Activated CD4-positive, alpha-beta T cell treated with anti-CD3 and anti-CD28 coated beads, Interleukin-10, Interleukin-2, amounts not matched to agents 100 ng/mL and 50 ng/mL, durations not matched to agents 16 hours and 8 hours (primary cell): ENCODE results near the gene KPRP.

Source experiments
- DNase-seq: peaks from one replicate; pipeline ENCODE4 v3.0.0-alpha.2; 2020

Gene KPRP, protein sequence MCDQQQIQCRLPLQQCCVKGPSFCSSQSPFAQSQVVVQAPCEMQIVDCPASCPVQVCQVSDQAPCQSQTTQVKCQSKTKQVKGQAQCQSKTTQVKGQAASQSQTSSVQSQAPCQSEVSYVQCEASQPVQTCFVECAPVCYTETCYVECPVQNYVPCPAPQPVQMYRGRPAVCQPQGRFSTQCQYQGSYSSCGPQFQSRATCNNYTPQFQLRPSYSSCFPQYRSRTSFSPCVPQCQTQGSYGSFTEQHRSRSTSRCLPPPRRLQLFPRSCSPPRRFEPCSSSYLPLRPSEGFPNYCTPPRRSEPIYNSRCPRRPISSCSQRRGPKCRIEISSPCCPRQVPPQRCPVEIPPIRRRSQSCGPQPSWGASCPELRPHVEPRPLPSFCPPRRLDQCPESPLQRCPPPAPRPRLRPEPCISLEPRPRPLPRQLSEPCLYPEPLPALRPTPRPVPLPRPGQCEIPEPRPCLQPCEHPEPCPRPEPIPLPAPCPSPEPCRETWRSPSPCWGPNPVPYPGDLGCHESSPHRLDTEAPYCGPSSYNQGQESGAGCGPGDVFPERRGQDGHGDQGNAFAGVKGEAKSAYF

GRCh38 chr1:152757747-152758146 is at the start of gene KPRP:
TSS of gene KPRP (plus strand) at chr1:152758025. CDS start at chr1:152759589, 1,564 bp downstream.
- no peak for DNase-seq

DNA sequence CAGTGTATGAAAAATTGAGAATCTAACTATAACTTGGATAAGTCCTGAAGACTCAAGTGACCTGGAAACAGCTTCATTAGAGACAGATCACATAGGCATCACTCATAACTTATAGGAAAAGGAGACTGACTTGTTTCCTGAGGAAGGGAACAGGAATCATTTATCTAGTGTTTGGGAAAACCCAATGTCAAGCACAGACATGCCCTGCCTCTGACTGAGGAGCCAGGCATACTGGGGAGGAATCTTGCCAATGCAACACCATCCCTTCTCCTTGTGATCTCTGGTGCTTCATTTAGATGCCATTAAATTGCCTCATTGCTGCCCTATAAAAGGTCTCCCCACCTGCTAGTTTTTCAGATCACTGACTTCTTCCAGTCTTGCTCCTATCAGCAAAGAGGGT is 39.6 kb upstream of the KPRP start:
- DNase-seq: no peak

DNA sequence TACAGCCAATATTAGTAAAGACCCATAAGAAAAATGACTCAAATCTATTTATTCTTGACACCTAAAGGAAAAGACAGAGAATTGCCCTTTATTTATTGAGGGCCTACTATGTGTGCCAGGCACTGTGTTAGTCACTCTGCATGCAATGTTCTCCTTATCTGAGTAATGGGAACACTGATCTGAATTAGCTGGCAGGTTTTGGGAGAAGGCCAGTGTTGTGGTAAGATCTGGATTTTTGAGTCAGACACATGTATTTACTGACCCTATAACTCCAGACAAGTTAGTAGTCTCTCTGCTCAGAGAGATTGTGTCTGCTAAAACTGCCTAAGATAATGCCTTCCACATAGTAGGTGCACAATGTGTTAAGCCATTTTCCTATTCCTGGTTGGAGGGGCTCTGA is 32.6 kb upstream of the KPRP start:
- DNase-seq: no peak

- no peak for DNase-seq
Measured at GRCh38 chr1:152728986-152729385, 28.8 kb upstream of the KPRP start.

GRCh38 chr1:152735648-152736047 is 22.2 kb upstream of the KPRP start:
- DNase-seq: no peak

GRCh38 chr1:152737997-152738396 is 19.8 kb upstream of the KPRP start:
- DNase-seq: no peak

DNA sequence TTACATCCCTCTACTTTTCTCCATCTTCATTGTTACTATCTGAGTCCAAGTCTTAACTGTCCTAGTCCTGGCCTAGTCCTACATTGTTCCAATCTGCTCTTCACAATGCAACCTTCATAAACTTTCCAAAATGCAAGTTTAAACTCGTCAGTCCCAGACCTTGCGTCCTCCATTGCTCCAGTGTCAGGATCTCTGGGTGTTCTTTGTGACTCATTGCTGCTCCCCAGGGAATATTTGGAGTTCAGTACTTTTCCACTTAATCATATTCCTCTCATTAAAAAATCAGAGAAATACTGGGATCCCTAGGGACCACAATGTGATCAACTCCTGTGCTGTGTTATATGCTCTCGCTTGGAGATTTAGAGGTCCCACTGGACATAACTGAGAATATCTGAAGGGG is 18.0 kb upstream of the KPRP start:
- no peak for DNase-seq

GRCh38 chr1:152741656-152742055 is 16.2 kb upstream of the KPRP start:
- DNase-seq: no peak

GRCh38 chr1:152743371-152744145 is 14.3 kb upstream of the KPRP start:
- DNase-seq: no peak

DNA sequence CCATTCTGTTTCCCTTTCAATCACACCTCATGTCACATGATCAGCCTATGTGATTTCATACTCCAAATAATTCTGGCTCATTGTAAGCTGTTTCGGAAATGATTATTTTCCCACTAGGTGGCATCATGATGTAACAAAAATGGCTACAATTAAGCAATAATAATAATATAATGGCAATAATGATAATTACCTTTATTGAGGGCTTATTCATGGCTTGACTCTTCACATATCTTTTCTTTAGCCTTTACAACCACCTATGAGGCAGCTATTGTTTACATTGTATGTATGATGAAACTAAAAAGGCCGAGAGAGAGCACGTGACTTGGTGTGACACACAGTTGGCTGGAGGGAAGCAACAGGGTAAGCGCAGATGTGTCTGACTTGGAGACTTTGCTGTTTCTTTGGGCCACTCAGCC is 12.5 kb upstream of the KPRP start:
- no peak for DNase-seq

- DNase-seq: no peak
Measured at GRCh38 chr1:152745765-152746444, 11.9 kb upstream of the KPRP start.

DNA sequence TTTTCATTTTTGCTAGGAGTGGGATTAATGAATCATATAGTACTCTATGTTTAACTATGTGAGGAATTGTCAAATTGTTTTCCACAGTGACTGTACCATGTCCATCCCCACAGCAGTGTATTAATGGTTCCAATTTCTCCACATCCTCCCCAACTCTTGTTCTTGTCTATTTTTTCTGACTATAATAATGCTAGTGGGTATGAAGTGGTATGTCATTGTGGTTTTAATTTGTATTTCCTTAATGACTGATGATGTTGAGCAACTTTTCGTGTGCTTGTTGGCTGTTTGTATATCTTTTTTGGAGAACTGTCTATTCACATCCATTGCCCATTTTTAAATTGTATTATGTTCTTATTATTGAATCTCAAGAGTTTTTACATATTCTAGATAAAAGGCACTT is 10.0 kb upstream of the KPRP start:
- DNase-seq: no peak

DNA sequence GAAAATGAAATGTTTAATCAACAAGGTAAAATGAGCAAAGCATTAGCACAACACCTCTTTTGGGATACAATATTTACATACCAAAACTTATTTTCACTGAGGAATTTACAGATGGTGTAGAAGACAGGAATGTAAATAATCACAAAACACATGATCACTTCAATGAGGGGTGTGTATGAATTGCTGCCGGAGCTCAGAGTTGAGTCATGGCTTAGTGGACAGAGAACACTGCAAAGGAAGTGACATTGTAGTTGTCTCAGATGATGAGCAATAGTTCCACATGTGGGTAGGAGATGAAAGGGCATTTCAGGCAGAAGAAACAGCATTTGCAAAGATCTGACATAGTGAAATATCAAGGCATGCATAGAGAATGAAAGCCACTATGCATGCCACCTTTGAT is 5.6 kb upstream of the KPRP start:
- no peak for DNase-seq

DNA sequence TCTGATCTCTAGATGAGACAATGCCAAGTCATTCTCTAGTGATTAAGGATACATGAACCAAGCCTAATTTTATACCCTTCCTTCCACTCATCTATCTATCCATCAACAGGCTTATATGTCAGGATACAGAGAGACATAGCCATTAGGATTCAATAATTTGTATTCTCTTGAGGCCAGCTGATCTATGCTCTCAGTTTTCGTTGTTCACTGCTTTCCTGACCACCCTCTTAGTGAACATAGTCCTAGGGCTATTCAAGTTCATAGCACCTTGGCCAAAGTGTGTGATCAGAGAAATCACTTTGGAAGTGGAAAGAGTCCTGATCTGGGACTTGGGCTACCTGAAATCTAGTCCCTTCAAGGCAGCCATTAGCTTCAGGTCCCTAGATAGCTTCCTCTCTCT is 4.2 kb upstream of the KPRP start:
- no peak for DNase-seq

- no peak for DNase-seq
Measured at GRCh38 chr1:152756872-152757271, 953 bp upstream of the KPRP start.

DNA sequence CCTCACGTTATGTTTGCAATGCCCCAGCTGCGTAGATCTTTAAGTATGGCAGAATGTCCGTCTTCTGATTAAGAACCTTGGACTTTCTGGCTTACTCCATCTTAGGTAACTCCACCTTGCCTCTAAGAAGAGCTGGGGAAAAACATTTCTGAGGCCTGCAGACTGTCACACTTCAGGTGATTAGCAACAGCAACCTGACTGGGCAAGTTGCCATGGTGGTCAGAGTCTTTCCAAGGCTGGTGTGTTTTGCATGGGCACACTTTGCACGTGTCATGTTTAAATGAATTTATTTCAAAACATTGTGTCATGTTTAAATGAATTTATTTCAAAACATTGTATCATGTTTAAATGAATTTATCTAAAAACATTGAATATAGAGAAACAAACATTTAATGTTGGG is 811 bp downstream of the KPRP start:
- no peak for DNase-seq

DNA sequence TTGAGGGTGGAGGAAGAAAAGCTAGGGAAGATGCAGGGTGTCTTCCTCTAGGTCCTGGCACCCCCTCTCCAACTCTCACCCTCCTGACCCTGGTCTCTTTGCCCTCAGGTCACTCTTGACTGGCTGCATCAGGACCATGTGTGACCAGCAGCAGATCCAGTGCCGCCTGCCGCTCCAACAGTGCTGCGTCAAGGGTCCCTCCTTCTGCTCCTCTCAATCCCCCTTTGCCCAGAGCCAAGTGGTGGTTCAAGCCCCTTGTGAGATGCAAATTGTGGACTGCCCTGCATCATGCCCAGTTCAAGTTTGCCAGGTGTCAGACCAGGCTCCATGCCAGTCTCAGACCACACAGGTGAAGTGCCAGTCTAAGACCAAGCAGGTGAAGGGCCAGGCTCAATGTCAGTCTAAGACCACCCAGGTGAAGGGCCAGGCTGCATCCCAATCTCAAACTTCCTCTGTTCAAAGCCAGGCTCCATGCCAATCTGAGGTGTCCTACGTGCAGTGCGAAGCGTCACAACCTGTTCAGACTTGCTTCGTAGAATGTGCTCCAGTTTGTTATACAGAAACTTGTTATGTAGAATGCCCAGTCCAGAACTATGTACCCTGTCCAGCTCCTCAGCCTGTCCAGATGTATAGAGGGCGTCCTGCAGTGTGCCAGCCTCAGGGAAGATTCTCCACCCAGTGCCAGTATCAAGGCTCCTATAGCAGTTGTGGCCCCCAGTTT is 1.8 kb downstream of the KPRP start:
- no peak for DNase-seq

GRCh38 chr1:152760551-152761190 is 2.8 kb downstream of the KPRP start:
- DNase-seq: no peak

- no peak for DNase-seq
Measured at GRCh38 chr1:152761609-152762213, 3.9 kb downstream of the KPRP start.

DNA sequence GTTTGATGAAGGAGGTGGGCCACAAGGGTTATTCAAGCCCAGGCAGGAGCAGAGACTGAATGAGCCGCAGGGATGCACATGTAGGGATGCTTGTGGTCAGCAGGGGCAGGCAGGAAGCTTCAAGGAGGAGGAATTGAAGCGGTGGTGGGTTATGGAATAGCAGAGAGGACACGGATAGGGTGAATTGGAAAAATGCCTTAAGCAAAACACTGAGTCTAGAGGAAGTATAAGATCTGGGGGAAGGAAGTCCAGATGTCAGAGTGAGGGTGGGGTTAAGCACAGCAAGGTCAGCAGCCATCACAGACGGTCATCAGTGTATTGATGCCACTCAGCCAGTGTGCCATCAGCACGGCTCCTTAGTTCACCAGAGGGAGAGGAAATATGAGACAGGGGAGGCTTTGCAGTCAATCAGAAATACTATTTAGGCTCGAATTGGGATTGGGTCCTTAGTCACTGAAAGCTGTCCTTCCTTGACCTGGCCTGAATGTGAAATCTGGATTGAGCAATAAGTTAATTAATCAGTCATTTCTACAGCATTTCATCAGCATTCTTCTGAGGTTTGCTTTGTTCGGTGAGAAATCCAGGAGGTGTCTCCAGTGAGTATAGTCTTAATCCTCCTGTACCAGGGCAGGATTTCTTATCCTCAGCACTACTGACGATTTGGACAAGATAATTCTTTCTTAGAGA is 11.2 kb downstream of the KPRP start:
- DNase-seq: no peak

DNA sequence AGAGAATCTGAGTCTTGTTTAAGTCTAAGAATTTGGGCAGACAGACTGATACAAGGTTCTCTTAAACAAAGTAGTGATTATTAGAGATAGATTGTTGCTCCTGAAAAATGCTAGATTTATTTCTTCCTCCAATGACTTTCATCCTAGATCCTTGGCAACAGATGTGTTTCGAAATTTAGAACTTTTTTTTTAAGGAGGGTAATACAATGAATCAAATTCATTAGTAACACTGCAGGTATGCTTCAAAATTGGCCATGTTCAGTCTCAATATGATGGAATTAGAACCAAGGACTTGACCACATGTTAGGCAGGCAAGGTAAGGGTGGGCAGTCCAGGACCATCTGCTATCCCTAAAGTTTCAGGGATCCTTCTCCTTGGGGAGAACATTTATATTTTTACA is 12.6 kb downstream of the KPRP start:
- no peak for DNase-seq
